Embryonic facial prominence (tissue), 1 donor: ENCODE measurements around the gene SF3B2.
"Not testable (repeated sequence)": the region's sequence is repeated elsewhere in the genome, so short reads cannot be mapped to it uniquely, and the experiment has no call there.

ENCODE experiments used
- DNase-seq: peaks from one replicate; pipeline ENCODE4 v3.0.0-alpha.2; 2016; ENCODE audit errors: extremely low spot score

The SF3B2 gene, protein sequence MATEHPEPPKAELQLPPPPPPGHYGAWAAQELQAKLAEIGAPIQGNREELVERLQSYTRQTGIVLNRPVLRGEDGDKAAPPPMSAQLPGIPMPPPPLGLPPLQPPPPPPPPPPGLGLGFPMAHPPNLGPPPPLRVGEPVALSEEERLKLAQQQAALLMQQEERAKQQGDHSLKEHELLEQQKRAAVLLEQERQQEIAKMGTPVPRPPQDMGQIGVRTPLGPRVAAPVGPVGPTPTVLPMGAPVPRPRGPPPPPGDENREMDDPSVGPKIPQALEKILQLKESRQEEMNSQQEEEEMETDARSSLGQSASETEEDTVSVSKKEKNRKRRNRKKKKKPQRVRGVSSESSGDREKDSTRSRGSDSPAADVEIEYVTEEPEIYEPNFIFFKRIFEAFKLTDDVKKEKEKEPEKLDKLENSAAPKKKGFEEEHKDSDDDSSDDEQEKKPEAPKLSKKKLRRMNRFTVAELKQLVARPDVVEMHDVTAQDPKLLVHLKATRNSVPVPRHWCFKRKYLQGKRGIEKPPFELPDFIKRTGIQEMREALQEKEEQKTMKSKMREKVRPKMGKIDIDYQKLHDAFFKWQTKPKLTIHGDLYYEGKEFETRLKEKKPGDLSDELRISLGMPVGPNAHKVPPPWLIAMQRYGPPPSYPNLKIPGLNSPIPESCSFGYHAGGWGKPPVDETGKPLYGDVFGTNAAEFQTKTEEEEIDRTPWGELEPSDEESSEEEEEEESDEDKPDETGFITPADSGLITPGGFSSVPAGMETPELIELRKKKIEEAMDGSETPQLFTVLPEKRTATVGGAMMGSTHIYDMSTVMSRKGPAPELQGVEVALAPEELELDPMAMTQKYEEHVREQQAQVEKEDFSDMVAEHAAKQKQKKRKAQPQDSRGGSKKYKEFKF

DNA sequence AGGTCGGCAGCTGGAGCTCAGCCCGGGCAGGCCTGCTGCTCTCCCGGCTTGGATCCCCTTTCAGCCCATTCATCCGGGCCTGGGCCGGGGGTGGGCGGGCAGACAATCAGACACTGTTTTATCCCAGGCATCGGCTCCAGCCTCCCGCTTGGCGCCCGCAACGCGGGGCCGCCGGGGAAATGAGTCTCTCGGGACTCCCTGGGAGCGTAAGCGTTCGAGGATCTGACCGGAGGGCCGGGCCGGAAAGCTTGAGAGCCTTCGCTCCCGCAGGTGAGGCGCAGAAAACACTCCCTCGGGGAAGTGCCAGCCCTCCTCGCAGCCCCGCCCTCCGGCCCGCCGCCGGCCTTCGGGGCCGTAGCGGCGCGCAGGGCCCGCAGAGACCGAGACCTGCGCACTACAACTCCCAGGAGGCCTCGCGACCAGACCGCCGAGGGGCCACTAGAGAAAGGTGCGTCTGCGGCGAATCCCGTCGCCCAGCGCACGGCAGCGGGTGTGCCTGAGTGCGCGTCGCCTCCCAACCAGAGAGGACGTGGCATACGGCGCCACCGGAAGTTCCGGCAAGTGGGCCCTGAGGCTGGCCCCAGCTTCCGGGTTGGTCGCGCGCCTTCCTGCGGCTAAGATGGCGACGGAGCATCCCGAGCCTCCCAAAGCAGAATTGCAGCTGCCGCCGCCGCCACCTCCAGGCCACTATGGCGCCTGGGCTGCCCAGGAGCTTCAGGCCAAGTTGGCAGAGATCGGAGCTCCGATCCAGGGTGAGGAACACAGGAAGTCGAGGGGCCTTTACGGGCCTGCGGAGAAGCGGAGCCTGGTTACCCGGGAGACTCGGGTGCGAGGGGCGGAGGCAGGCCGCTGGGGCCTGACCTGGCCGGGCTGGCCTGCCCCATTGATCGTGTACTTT is at the start of gene SF3B2:
TSS of gene SF3B2 (plus strand) at position 599 of the 898 bp plus-strand sequence. CDS start at position 620, 21 bp downstream.
- DNase-seq = peak; percentile 96

DNA sequence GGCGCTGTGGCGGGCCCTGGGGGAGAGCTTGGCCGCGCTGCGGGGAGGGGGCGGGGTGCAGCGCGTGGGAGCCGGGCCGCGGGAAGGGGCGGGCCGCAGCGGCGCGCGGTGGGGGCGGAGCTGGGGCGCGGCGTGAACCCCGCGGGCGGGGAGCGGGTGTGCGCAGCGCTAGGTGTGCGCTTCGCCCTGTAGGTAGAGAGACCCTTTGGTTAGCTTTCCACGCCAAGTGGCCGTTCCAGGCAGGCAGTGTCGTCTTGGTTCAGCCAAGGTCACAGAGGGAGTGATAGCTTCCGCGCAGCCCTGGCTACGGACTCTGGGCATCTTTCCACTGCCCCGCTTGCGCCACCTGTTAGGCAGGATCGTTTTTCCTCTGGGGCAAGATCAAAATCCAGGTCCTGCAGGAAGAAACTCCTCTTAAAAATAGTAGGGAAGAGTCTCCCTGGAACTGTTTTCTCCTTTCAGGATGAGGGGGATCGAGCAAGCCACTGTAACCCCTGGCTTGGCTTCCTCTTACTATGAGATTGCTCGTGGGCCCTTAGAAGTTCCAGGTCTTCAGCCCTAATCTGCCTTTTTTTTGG is 49.4 kb upstream of the SF3B2 start:
- no peak for DNase-seq

GRCh38 chr11:66003291-66003690 is 48.9 kb upstream of the SF3B2 start:
- no peak for DNase-seq

DNA sequence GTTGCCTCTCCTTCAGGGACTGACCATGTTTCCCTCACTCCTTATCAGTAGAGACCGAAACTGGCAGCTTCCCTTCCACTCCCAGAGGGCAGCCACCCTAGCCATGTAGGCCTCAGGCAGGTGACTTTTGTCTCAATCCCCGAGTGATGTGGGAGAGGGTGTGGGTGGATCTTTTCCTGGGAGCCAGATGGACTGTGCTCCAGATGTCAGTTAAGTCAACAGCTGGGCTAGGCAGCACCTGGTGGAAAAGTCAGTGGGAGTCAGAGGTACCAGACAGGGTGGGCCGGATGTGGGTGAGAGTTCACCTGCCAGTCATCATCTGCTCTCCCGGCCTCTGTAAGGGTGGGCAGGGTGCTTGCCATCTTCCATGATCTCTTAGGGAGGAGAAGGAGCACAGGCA is 48.0 kb upstream of the SF3B2 start:
- DNase-seq = no peak

GRCh38 chr11:66006134-66006890 is 45.9 kb upstream of the SF3B2 start:
- DNase-seq = no peak

DNA sequence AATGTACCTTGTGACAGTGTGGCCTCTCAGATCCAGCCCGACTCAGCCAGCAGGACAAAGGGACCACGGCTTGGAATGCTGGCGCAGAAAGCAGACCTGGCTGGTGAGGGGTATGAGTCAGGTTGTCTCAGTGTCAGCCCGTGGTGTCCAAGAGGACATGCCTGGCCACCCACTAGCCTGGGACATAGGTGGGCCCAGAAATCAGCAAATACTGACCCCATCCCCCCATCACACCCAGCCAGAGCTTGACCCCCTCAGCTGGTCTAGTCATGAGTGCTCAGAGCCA is 45.3 kb upstream of the SF3B2 start:
- no peak for DNase-seq

- DNase-seq = no peak
Observed at GRCh38 chr11:66007201-66007634, 44.9 kb upstream of the SF3B2 start.

- DNase-seq = no peak
Observed at GRCh38 chr11:66008095-66008467, 44.1 kb upstream of the SF3B2 start.

- no peak for DNase-seq
Observed at GRCh38 chr11:66008468-66009101, 43.6 kb upstream of the SF3B2 start.

DNA sequence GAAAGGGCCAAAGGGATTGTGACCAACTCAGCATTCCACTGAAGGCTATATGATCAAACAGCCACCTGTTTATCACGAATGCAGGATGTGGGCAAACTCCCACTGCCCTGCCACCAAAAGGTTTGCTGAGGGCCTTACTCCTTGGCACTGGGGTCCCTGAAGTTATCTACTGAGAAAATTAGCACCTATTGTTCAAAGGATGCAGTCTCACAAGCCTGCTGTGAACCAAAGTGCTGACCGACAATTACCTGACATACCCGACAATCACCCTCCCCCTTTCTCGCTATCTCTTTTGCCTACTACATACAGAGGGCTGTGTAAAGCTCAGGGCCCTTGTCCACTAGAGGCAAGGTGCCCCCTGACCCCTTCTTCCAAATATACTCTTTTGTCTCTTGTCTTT is 42.1 kb upstream of the SF3B2 start:
- not testable (repeated sequence) for DNase-seq

- no peak for DNase-seq
Observed at GRCh38 chr11:66011239-66011784, 40.9 kb upstream of the SF3B2 start.

DNA sequence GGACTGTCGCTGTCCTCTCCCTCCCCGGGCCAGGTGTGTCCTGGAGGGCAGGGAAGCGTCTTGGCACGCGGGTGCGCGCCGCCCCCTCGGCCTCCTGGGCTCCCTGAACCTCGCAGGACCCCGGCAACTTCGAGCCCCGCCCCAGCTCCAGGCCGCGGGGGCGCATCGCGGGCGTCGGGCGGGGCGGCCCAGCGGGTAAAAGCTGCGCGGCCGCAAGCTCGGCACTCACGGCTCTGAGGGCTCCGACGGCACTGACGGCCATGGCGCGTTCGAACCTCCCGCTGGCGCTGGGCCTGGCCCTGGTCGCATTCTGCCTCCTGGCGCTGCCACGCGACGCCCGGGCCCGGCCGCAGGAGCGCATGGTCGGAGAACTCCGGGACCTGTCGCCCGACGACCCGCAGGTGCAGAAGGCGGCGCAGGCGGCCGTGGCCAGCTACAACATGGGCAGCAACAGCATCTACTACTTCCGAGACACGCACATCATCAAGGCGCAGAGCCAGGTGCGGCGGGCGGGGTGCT is 40.3 kb upstream of the SF3B2 start, which contains the start of gene CST6:
TSS of gene CST6 (plus strand) at position 224 of the 519 bp plus-strand sequence. CDS start at position 261, 37 bp downstream.
- DNase-seq = no peak

DNA sequence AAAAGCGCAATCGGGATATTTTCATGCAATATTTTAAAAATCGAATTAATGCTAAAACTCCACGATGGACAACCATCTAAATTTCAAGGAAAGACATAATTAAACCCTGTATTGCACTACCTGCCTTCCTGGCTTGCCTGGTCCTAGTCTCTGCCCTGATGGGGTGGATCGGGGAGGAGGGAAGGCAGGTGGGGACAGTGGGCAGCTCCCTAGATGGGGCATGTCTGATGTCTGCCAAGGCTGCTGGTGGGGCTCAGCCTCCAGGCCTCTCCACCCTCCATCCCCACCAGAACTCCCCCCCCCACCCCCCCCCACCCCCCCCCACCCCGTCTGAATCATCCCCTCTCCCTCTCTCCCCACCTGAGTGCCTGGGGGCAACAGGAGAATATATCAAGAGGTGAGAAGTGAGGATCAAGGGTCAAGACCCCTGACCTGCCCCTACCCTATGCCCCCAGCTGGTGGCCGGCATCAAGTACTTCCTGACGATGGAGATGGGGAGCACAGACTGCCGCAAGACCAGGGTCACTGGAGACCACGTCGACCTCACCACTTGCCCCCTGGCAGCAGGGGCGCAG is 39.7 kb upstream of the SF3B2 start:
- DNase-seq = no peak

DNA sequence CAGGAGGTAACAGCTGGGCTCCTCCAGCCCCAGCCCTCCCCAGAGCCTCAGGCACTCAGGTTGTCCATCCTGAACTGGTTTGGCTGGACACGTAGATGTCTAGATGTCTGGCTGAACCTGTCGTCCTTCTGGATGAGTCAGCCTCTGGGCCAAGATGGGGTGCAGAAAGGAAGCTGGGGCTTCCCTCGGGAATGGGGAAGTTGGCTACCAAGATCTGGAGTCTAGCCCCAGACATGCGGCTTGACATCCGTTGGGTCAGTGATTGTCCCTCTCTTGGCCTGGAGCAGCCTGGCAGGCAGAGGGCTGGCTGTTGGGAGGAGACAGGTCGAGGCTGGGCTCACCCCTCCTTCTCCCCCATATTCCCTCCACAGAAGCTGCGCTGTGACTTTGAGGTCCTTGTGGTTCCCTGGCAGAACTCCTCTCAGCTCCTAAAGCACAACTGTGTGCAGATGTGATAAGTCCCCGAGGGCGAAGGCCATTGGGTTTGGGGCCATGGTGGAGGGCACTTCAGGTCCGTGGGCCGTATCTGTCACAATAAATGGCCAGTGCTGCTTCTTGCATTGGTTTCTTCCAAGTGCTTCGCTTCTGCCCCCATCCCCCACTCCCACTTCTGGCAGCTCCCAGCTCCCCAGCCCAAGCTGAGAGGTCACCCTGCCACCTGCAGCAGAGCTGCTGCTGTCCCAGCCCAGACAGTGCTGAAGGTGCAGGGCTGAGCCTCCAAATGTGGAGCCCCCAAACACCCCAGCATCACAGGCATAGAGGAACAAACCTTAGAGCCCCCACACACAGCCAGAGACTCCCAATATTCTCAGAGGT is 39.0 kb upstream of the SF3B2 start:
- no peak for DNase-seq

DNA sequence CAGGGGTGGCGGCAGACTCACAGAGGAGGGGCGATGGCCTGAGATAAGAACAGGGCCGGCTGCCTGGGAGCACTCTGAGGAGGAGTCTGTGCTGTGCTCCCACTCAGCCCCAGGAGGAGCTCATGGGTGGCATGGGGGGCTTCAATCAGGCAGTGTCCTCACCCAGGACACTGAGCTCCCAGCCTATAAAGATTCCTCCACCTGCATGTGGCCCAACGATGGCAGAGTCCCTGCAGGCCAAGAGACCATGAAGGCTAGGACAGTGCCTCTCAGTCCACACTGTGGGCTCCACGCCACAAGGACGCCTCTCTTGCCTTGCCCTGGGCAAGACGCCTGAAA is 38.4 kb upstream of the SF3B2 start:
- DNase-seq = no peak

- no peak for DNase-seq
Observed at GRCh38 chr11:66014804-66015453, 37.2 kb upstream of the SF3B2 start.

GRCh38 chr11:66015454-66015881 is 36.7 kb upstream of the SF3B2 start:
- DNase-seq = no peak
